ENCODE data around the gene KCNJ15.

DNA sequence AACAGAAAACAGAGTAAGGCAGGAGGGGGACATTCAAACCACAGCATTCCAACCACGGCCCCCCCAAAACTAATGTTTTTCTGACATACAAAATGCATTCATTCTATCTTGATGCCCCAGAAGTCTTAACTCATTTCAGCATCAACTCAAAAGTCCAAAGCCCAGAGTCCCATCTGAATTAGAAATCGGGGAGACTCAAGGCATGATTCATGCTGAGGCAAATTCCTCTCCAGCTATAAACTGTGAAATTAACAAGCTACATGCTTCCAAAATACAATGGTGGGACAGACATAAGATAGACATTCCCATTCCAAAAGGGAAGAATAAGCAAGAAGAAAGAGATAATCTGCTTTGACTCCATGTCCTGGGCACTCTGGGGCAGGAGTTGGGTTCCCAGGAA is 73.9 kb downstream of the KCNJ15 start:
- TF ChIP-seq POLR2A (IDR thresholded peaks at IDR 0.05) (no peak), CTCF (IDR thresholded peaks at IDR 0.05) (no peak)

All from heart left ventricle (tissue), 13 donors.